H9 (cell line): Measurements from ENCODE around the gene ANKIB1. TPM values are rescaled to one million over a fixed set of nuclear protein-coding genes. Genes with fewer than 3 reads are reported as not detected.
A peak's percentile ranks its signal among the peaks of the same experiment; 100 is the strongest.

Source experiments
- DNase-seq: peaks from one replicate; pipeline ENCODE4 v3.0.0-alpha.2; 2017
- H2AFZ ChIP-seq: one replicate; pipeline ENCODE4 v1.6.1; 2013; ENCODE audit warnings: mild to moderate bottlenecking, low read length, control low read depth, moderate library complexity
- H2AK5ac ChIP-seq: 2 replicates; pipeline ENCODE4 v1.6.1; 2013; ENCODE audit warnings: low read length, control low read depth, mixed read lengths; ENCODE audit not compliant: insufficient read length
- H2BK120ac ChIP-seq: one replicate; pipeline ENCODE4 v1.6.1; 2013; ENCODE audit warnings: low read depth, mild to moderate bottlenecking, low read length, control low read depth, inconsistent platforms; ENCODE audit not compliant: poor library complexity, severe bottlenecking
- H2BK12ac ChIP-seq: 2 replicates; pipeline ENCODE4 v1.6.1; 2013; ENCODE audit warnings: low read length, control low read depth, mixed read lengths, low read depth; ENCODE audit not compliant: insufficient read length
- H2BK15ac ChIP-seq: 2 replicates; pipeline ENCODE4 v1.6.1; 2013; ENCODE audit warnings: low read depth, low read length, control low read depth
- H2BK20ac ChIP-seq: one replicate; pipeline ENCODE4 v1.6.1; 2013; ENCODE audit warnings: low read depth, mild to moderate bottlenecking, low read length, control low read depth, inconsistent platforms; ENCODE audit not compliant: poor library complexity, severe bottlenecking
- H2BK5ac ChIP-seq: 2 replicates; pipeline ENCODE4 v1.6.1; 2013; ENCODE audit warnings: low read length, control low read depth, mixed read lengths; ENCODE audit not compliant: insufficient read length
- H3K14ac ChIP-seq: 2 replicates; pipeline ENCODE4 v1.6.1; 2013; ENCODE audit warnings: low read length, control low read depth; ENCODE audit not compliant: insufficient read depth
- H3K18ac ChIP-seq: 2 replicates; pipeline ENCODE4 v1.6.1; 2013; ENCODE audit warnings: low read depth, mild to moderate bottlenecking, mixed read lengths, low read length, control low read depth; ENCODE audit not compliant: insufficient read length
- H3K23ac ChIP-seq: 2 replicates; pipeline ENCODE4 v1.6.1; 2013; ENCODE audit warnings: low read length, control low read depth, mixed read lengths, low read depth; ENCODE audit not compliant: insufficient read length
- H3K23me2 ChIP-seq: 2 replicates; pipeline ENCODE4 v1.6.1; 2013; ENCODE audit warnings: low read depth, mild to moderate bottlenecking, mixed read lengths, low read length, control low read depth; ENCODE audit not compliant: insufficient read length, poor library complexity, severe bottlenecking
- H3K27ac ChIP-seq: 2 replicates; pipeline ENCODE4 v1.5.1; 2013; ENCODE audit warnings: low read length, control low read depth, mixed read lengths, low read depth; ENCODE audit not compliant: insufficient read length
- H3K27me3 ChIP-seq: 2 replicates; pipeline ENCODE4 v1.6.1; 2013; ENCODE audit warnings: low read length, control low read depth, inconsistent platforms; ENCODE audit not compliant: insufficient read depth
- H3K4ac ChIP-seq: 2 replicates; pipeline ENCODE4 v1.6.1; 2013; ENCODE audit warnings: low read depth, mild to moderate bottlenecking, control low read depth, inconsistent platforms, low read length, moderate library complexity
- H3K4me1 ChIP-seq: 2 replicates; pipeline ENCODE4 v1.6.1; 2013; ENCODE audit warnings: low read length, control low read depth, inconsistent platforms; ENCODE audit not compliant: insufficient read depth
- H3K4me2 ChIP-seq: 2 replicates; pipeline ENCODE4 v1.6.1; 2013; ENCODE audit warnings: low read length, control low read depth, mixed read lengths; ENCODE audit not compliant: insufficient read length, insufficient read depth
- H3K56ac ChIP-seq: 2 replicates; pipeline ENCODE4 v1.6.1; 2013; ENCODE audit warnings: low read depth, mild to moderate bottlenecking, mixed read lengths, low read length, control low read depth; ENCODE audit not compliant: insufficient read length
- H3K79me1 ChIP-seq: 2 replicates; pipeline ENCODE4 v1.6.1; 2013; ENCODE audit warnings: low read depth, mild to moderate bottlenecking, moderate library complexity, low read length, control low read depth, inconsistent platforms; ENCODE audit not compliant: insufficient read depth, poor library complexity, severe bottlenecking
- H3K79me2 ChIP-seq: 2 replicates; pipeline ENCODE4 v1.6.1; 2013; ENCODE audit warnings: low read length, control low read depth, inconsistent platforms; ENCODE audit not compliant: insufficient read depth
- H3K9ac ChIP-seq: 2 replicates; pipeline ENCODE4 v1.6.1; 2013; ENCODE audit warnings: low read length, control low read depth, mixed read lengths; ENCODE audit not compliant: insufficient read length; ENCODE audit errors: extremely low read depth
- H3K9me3 ChIP-seq: one replicate; pipeline ENCODE4 v1.6.1; 2013; ENCODE audit warnings: low read depth, low read length, inconsistent platforms; ENCODE audit not compliant: control insufficient read depth
- H3T11ph ChIP-seq: one replicate; pipeline ENCODE4 v1.6.1; 2013; ENCODE audit warnings: mild to moderate bottlenecking, low read length, control low read depth, inconsistent platforms
- H4K20me1 ChIP-seq: one replicate; pipeline ENCODE4 v1.6.1; 2013; ENCODE audit not compliant: control insufficient read depth, insufficient read length, insufficient read depth
- H4K5ac ChIP-seq: 2 replicates; pipeline ENCODE4 v1.6.1; 2013; ENCODE audit warnings: low read depth, mild to moderate bottlenecking, mixed read lengths, low read length, control low read depth; ENCODE audit not compliant: insufficient read length
- H4K8ac ChIP-seq: replicated peaks from 2 replicates; pipeline ENCODE4 v1.6.1; 2013; ENCODE audit warnings: low read length, control low read depth, mixed read lengths, low read depth; ENCODE audit not compliant: insufficient read length
- H4K91ac ChIP-seq: 2 replicates; pipeline ENCODE4 v1.6.1; 2013; ENCODE audit warnings: low read depth, mild to moderate bottlenecking, moderate library complexity, mixed read lengths, low read length, control low read depth; ENCODE audit not compliant: insufficient read length
- H3K27ac Mint-ChIP-seq, 3 experiments: 2 replicates in 2 of 3; 3 replicates in 1 of 3; pipeline ENCODE4 v1.8.0; 2020 to 2021; ENCODE audit warnings: mixed read lengths in 3 of 3, mild to moderate bottlenecking in 1 of 3, moderate library complexity in 1 of 3
- H3K27me3 Mint-ChIP-seq: 2 replicates; pipeline ENCODE4 v1.8.0; 2021; ENCODE audit warnings: low read depth, mild to moderate bottlenecking, moderate library complexity, mixed read lengths
- H3K36me3 Mint-ChIP-seq, 3 experiments: 2 replicates in 2 of 3; 3 replicates in 1 of 3; pipeline ENCODE4 v1.8.0; 2020 to 2021; ENCODE audit warnings: low read depth in 3 of 3, mixed read lengths in 3 of 3; ENCODE audit not compliant: insufficient read depth in 1 of 3
- H3K4me1 Mint-ChIP-seq, 2 experiments: 2 replicates each; pipeline ENCODE4 v1.8.0; 2020; ENCODE audit warnings: mixed read lengths in 2 of 2
- H3K4me3 Mint-ChIP-seq, 2 experiments: 2 replicates in 1 of 2; 3 replicates in 1 of 2; pipeline ENCODE4 v1.8.0; 2020 to 2021; ENCODE audit warnings: mild to moderate bottlenecking in 2 of 2, mixed read lengths in 2 of 2, moderate library complexity in 1 of 2
- H3K9me3 Mint-ChIP-seq, 2 experiments: 2 replicates in 1 of 2; 3 replicates in 1 of 2; pipeline ENCODE4 v1.8.0; 2020; ENCODE audit warnings: mild to moderate bottlenecking in 2 of 2, mixed read lengths in 2 of 2, moderate library complexity in 1 of 2
- WGBS: extraction: QIAGEN DNeasy Blood & Tissue Kit; methylation state at CpG from one replicate; pipeline ENCODE4 v1.1.7; 2013; ENCODE audit warnings: missing lambda C conversion rate, low lambda C conversion rate, mixed read lengths; ENCODE audit not compliant: insufficient read length; ENCODE audit errors: extremely low coverage; 5-methylcytosine and 5-hydroxymethylcytosine counted together
- total RNA-seq: library from RNA; stranded (reverse); gene quantifications from 2 replicates; pipeline ENCODE4 v1.2.1, GENCODE V29; 2021
- TF ChIP-seq, protein P1 (sequence below): fragments of 200-600 bp; sonication (generic); conservative IDR thresholded peaks from 3 replicates; pipeline ENCODE4 v1.8.0; 2021; ENCODE audit warnings: antibody characterized with exemption, mild to moderate bottlenecking

The ANKIB1 gene
- total RNA-seq, 1 experiment from 2014 or later: 42.0 TPM

GRCh38 chr7:92447345-92448204 is 201.8 kb downstream of the ANKIB1 start, which contains the start of gene GATAD1:
TSS of gene GATAD1 (plus strand) at chr7:92447482. CDS start at chr7:92447730, 248 bp downstream.
- Histone ChIP-seq H2BK12ac (no peak within 1 kb of the TSS), H3K27me3 (no peaks in the 10 kb centered on the region), H3K23ac (no peak within 1 kb of the TSS), H4K5ac (no peak within 1 kb of the TSS), H4K91ac (no peak within 1 kb of the TSS), H2BK5ac (no peak within 1 kb of the TSS), H3K27ac (no peak within 1 kb of the TSS), H2BK20ac (no peak within 1 kb of the TSS), H2BK120ac (no peak within 1 kb of the TSS), H3K79me1 (no peaks in the 10 kb centered on the region), H3K9me3 (no peaks in the 10 kb centered on the region), H3K4me1 (no peaks in the 10 kb centered on the region), H2AK5ac (no peak within 1 kb of the TSS), H3K56ac (no peak within 1 kb of the TSS), H3T11ph (no peak within 1 kb of the TSS), H3K18ac (peak within 1 kb of the TSS; percentile 88), H3K9ac (peak within 1 kb of the TSS; percentile 94), H2BK15ac (no peak within 1 kb of the TSS), H3K79me2 (no peaks in the 10 kb centered on the region), H4K20me1 (no peaks in the 10 kb centered on the region), H3K4me2 (peak within 1 kb of the TSS; percentile 82), H3K23me2 (peaks cover 5% of the 10 kb centered on the region), H3K4ac (no peak within 1 kb of the TSS), H2AFZ (no peak within 1 kb of the TSS), H4K8ac (no peak within 1 kb of the TSS), H3K14ac (peak within 1 kb of the TSS; percentile 91)
- Mint-ChIP-seq H3K4me3 (peak within 1 kb of the TSS; percentile 76 to 86), H3K27ac (peak within 1 kb of the TSS; percentile 52 to 73 (median 62); a peak in 2 of 7 replicates), H3K4me1 (peaks cover 8 to 9% of the 10 kb centered on the region in 2 experiments), H3K9me3 (peaks cover 1 to 8% of the 10 kb centered on the region in 2 experiments; a peak in 4 of 5 replicates), H3K36me3 (peaks cover 15 to 39% (median 31%) of the 10 kb centered on the region in 3 experiments), H3K27me3 (no peaks in the 10 kb centered on the region)
- TF ChIP-seq, protein P1, sequence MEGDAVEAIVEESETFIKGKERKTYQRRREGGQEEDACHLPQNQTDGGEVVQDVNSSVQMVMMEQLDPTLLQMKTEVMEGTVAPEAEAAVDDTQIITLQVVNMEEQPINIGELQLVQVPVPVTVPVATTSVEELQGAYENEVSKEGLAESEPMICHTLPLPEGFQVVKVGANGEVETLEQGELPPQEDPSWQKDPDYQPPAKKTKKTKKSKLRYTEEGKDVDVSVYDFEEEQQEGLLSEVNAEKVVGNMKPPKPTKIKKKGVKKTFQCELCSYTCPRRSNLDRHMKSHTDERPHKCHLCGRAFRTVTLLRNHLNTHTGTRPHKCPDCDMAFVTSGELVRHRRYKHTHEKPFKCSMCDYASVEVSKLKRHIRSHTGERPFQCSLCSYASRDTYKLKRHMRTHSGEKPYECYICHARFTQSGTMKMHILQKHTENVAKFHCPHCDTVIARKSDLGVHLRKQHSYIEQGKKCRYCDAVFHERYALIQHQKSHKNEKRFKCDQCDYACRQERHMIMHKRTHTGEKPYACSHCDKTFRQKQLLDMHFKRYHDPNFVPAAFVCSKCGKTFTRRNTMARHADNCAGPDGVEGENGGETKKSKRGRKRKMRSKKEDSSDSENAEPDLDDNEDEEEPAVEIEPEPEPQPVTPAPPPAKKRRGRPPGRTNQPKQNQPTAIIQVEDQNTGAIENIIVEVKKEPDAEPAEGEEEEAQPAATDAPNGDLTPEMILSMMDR: peak; percentile 89
- WGBS: no CpG with 5 or more reads among the region's 87 CpGs
- DNase-seq: peak; percentile 95
